K562 (cell line): ENCODE data around the gene CCDC85A. TPM values are rescaled to one million over a fixed set of nuclear protein-coding genes. Genes with fewer than 3 reads are reported as not detected.

ENCODE experiments used
- ATAC-seq: fragments of 200-7000 bp; cut with Tn5 transposase; 3 replicates; pipeline ENCODE4 v1.9.1; 2020; ENCODE audit warnings: moderate library complexity
- BruUV-seq: library from RNA; stranded (reverse); fragments of 400-500 nt; replicated peaks from 2 replicates; lab custom pipeline; 2021; lab: Mats Ljungman, UMichigan
- CTCF ChIA-PET: fragments of 300-600 bp; formaldehyde crosslinking; extraction: SDS; loops from one replicate; lab custom pipeline; 2021; ENCODE audit warnings: low intra/inter-chr PET ratio; lab: Yijun Ruan, JAX
- POLR2A ChIA-PET: fragments of 300-600, 350-650 bp; sonication (Branson Sonifier 250); formaldehyde crosslinking; extraction: SDS; loops from one replicate; lab custom pipeline; 2021; ENCODE audit warnings: antibody characterized with exemption, inconsistent platforms; lab: Yijun Ruan, JAX
- DNase-seq, 4 experiments: peaks; one replicate each; pipeline versions ENCODE4 v3.0.0 to v3.0.0-alpha.2; 2011 to 2018; ENCODE audit warnings: low spot score in 3 of 4, mixed read lengths in 3 of 4; ENCODE audit errors: extremely low read depth in 1 of 4
- FAIRE-seq: peaks from 2 replicates; lab custom pipeline; 2011; peaks lifted over from hg19 to GRCh38; lab: Jason Lieb, UNC
- H2AFZ ChIP-seq: 2 replicates; pipeline ENCODE4 v1.6.0; 2011; ENCODE audit warnings: low read depth, low read length, control low read depth, inconsistent platforms
- H3K27ac ChIP-seq: fragments of 200-600 bp; 3 replicates; pipeline ENCODE4 v1.8.0; 2011; ENCODE audit warnings: low read depth, mild to moderate bottlenecking, control low read depth, inconsistent platforms, low read length, moderate library complexity, mixed read lengths; ENCODE audit errors: extremely low read depth
- H3K27me3 ChIP-seq, 2 experiments: fragments of 300-600 bp in 1 of 2; 2 replicates in 1 of 2; 3 replicates in 1 of 2; pipeline versions ENCODE4 v1.6.0 to v1.8.0; 2011; ENCODE audit warnings: inconsistent platforms in 2 of 2, low read length in 2 of 2, mild to moderate bottlenecking in 1 of 2, mixed read lengths in 1 of 2, moderate library complexity in 1 of 2; ENCODE audit not compliant: control insufficient read depth in 2 of 2, insufficient read depth in 2 of 2
- H3K36me3 ChIP-seq: fragments of 300-600 bp; 3 replicates; pipeline ENCODE4 v1.8.0; 2011; ENCODE audit warnings: mild to moderate bottlenecking, low read length, inconsistent platforms; ENCODE audit not compliant: control insufficient read depth, insufficient read depth
- H3K4me1 ChIP-seq, 2 experiments: fragments of 200-600 bp in 1 of 2; replicated peaks in 1 of 2; 2 replicates in 1 of 2; 3 replicates in 1 of 2; pipeline versions ENCODE4 v1.5.1 to v1.8.0; 2011; ENCODE audit warnings: inconsistent platforms in 2 of 2, low read length in 2 of 2, mild to moderate bottlenecking in 1 of 2, mixed read lengths in 1 of 2, moderate library complexity in 1 of 2; ENCODE audit not compliant: control insufficient read depth in 2 of 2, insufficient read depth in 2 of 2
- H3K4me2 ChIP-seq: 2 replicates; pipeline ENCODE4 v1.6.1; 2011; ENCODE audit warnings: low read length, control low read depth, inconsistent platforms, mixed read lengths; ENCODE audit not compliant: insufficient read depth
- H3K4me3 ChIP-seq: fragments of 200-600 bp; sonication (generic), shearing (Covaris generic); 2 replicates; pipeline ENCODE4 v1.5.1; 2016; ENCODE audit warnings: control low read depth, inconsistent platforms
- H3K79me2 ChIP-seq: fragments of 200-600 bp; 3 replicates; pipeline ENCODE4 v1.8.0; 2011; ENCODE audit warnings: low read length, inconsistent platforms; ENCODE audit not compliant: control insufficient read depth, insufficient read depth
- H3K9ac ChIP-seq, 2 experiments: 2 replicates each; pipeline versions ENCODE4 v1.6.0 to v1.6.1; 2011; ENCODE audit warnings: low read depth in 2 of 2, low read length in 2 of 2, control low read depth in 1 of 2, inconsistent platforms in 1 of 2, mild to moderate bottlenecking in 1 of 2, mixed read lengths in 1 of 2; ENCODE audit not compliant: insufficient read depth in 1 of 2
- H3K9me1 ChIP-seq: one replicate; pipeline ENCODE4 v1.6.0; 2011; ENCODE audit warnings: inconsistent platforms, mild to moderate bottlenecking, low read length, moderate library complexity; ENCODE audit not compliant: control insufficient read depth, insufficient read depth
- H3K9me3 ChIP-seq: replicated peaks from 2 replicates; pipeline ENCODE4 v1.5.1; 2011; ENCODE audit warnings: low read depth, low read length, inconsistent platforms; ENCODE audit not compliant: control insufficient read depth, insufficient read depth
- H4K20me1 ChIP-seq: replicated peaks from 2 replicates; pipeline ENCODE4 v1.6.1; 2011; ENCODE audit warnings: low read length, inconsistent platforms, mixed read lengths; ENCODE audit not compliant: control insufficient read depth, insufficient read depth
- EHMT2 ChIP-seq: fragments of 450-650 bp; IDR thresholded peaks from 2 replicates; pipeline ENCODE4 v1.6.1; 2018; ENCODE audit warnings: antibody characterized with exemption
- ELF4 ChIP-seq: fragments of 450-650 bp; formaldehyde crosslinking; IDR thresholded peaks from 2 replicates; pipeline ENCODE4 v1.4.0; 2022; ENCODE audit warnings: missing genetic modification characterization
- FOXA1 ChIP-seq: fragments of 450-650 bp; IDR thresholded peaks from 2 replicates; pipeline ENCODE4 v1.6.1; 2016; ENCODE audit warnings: mild to moderate bottlenecking, borderline replicate concordance
- GABPB1 ChIP-seq: sonication (generic); formaldehyde crosslinking; IDR thresholded peaks from 2 replicates; pipeline ENCODE4 v1.8.0; 2022; ENCODE audit warnings: mild to moderate bottlenecking, missing genetic modification reagents
- GTF2F1 ChIP-seq: IDR thresholded peaks from 2 replicates; pipeline ENCODE4 v1.6.1; 2011; ENCODE audit warnings: low read depth, low read length, improper control_type of control experiment
- KLF16 ChIP-seq: IDR thresholded peaks from 2 replicates; pipeline ENCODE4 v1.6.1; 2016; ENCODE audit warnings: antibody characterized with exemption
- PML ChIP-seq: IDR thresholded peaks from 2 replicates; pipeline ENCODE4 v1.6.1; 2012; ENCODE audit warnings: low read length, inconsistent platforms
- PRMT5 ChIP-seq: sonication (generic); formaldehyde crosslinking; IDR thresholded peaks from 2 replicates; pipeline ENCODE4 v1.5.0; 2020; ENCODE audit warnings: missing genetic modification reagents
- RBM34 ChIP-seq: fragments of 200-400 bp; formaldehyde crosslinking; IDR thresholded peaks from 2 replicates; pipeline ENCODE4 v1.6.1; 2018; ENCODE audit warnings: low read length, borderline replicate concordance; ENCODE audit not compliant: insufficient read depth
- RNF2 ChIP-seq: sonication (generic); IDR thresholded peaks from 2 replicates; pipeline ENCODE4 v1.6.1; 2016
- SLC30A9 ChIP-seq: fragments of 250-450 bp; sonication (Bioruptor Pico); IDR thresholded peaks from 2 replicates; pipeline ENCODE4 v1.8.0; 2022; ENCODE audit warnings: mild to moderate bottlenecking, moderate library complexity
- ZNF212 ChIP-seq: fragments of 450-650 bp; formaldehyde crosslinking; IDR thresholded peaks from 2 replicates; pipeline ENCODE4 v1.4.0; 2020; ENCODE audit warnings: mild to moderate bottlenecking
- ZNF311 ChIP-seq: fragments of 250-450 bp; sonication (Bioruptor Pico); IDR thresholded peaks from 2 replicates; pipeline ENCODE4 v1.4.0; 2020; ENCODE audit warnings: mild to moderate bottlenecking, moderate library complexity
- ZNF398 ChIP-seq: fragments of 250-450 bp; sonication (Bioruptor Pico); IDR thresholded peaks from 2 replicates; pipeline ENCODE4 v1.8.0; 2021; ENCODE audit warnings: moderate library complexity, mild to moderate bottlenecking, inconsistent platforms
- ZNF609 ChIP-seq: sonication (generic); formaldehyde crosslinking; IDR thresholded peaks from 2 replicates; pipeline ENCODE4 v1.8.1; 2023; ENCODE audit warnings: missing genetic modification reagents, mild to moderate bottlenecking, borderline replicate concordance
- WGBS: fragments of 100-300 bp; shearing (Covaris generic); methylation state at CpG from one replicate; pipeline ENCODE4 v1.1.6; 2016; ENCODE audit warnings: low coverage, mixed read lengths; ENCODE audit not compliant: insufficient coverage; ENCODE audit errors: missing lambda C conversion rate; 5-methylcytosine and 5-hydroxymethylcytosine counted together
- in situ Hi-C: fragments of 300-500 bp; cut with MboI; formaldehyde crosslinking; loops from 4 replicates; pipeline ENCODE4 v1.15.0; 2018; ENCODE audit warnings: inconsistent platforms, mixed read lengths
- intact Hi-C: fragments of 100-400 bp; cut with micrococcal nuclease; formaldehyde crosslinking; loops from 2 replicates; pipeline ENCODE4 v1.14.2; 2022
- polyA plus RNA-seq, 8 experiments: library from polyadenylated mRNA; depleted of rRNA in 4 of 8; stranded (reverse) in 5 of 8; unstranded in 3 of 8; fragments of >200 nt; fragmentation: Nextera tagmentation in 2 of 8; fragmentation: Illumina TruSeq in 1 of 8; extraction: Ambion mirVana in 2 of 8; extraction: Trizol in 1 of 8; gene quantifications; 2 replicates each; pipeline versions ENCODE4 v1.2.1 to v1.2.3, GENCODE V29; 2011 to 2014; ENCODE audit warnings: inconsistent platforms in 1 of 8, missing spikeins in 1 of 8
- total RNA-seq, 7 experiments: library from RNA; depleted of rRNA in 6 of 7; stranded (reverse); fragments of >200 nt in 6 of 7; fragmentation: Illumina TruSeq in 2 of 7; extraction: Trizol in 2 of 7; gene quantifications; 2 replicates each; pipeline versions ENCODE4 v1.2.1 to v1.2.3, GENCODE V29; 2011 to 2021; ENCODE audit warnings: low replicate concordance in 1 of 7

The CCDC85A gene
- total and polyA plus RNA-seq, 9 of the 15 experiments (the other 6 are each of a cell fraction or from before 2014, with no cell fraction given) = 0.03 to 0.14 (median 0.10) TPM; not detected in 5

GRCh38 chr2:56285224-56285623, 101.4 kb downstream of the CCDC85A start:
- ATAC-seq = no peak
- BruUV-seq = no TSS peak
- TF ChIP-seq SLC30A9 (CRISPR knock-in tag) (no peak), RBM34 (no peak), KLF16 (no peak), ZNF609 (CRISPR knock-in tag) (no peak), RNF2 (no peak), PRMT5 (CRISPR knock-in tag) (no peak), ZNF212 (CRISPR knock-in tag) (no peak), ZNF398 (CRISPR knock-in tag) (no peak), ELF4 (CRISPR knock-in tag) (no peak), EHMT2 (no peak), GTF2F1 (no peak), PML (no peak), FOXA1 (no peak), ZNF311 (CRISPR knock-in tag) (no peak), GABPB1 (CRISPR knock-in tag) (no peak)
- Histone ChIP-seq H3K9ac (no peak overlapping the region), H3K9me1 (no peaks in the 10 kb centered on the region), H3K4me3 (no peak overlapping the region), H3K27me3 (no peaks in the 10 kb centered on the region), H3K27ac (no peak overlapping the region), H3K79me2 (no peaks in the 10 kb centered on the region), H4K20me1 (no peaks in the 10 kb centered on the region), H3K4me2 (no peak overlapping the region), H3K36me3 (no peaks in the 10 kb centered on the region), H3K9me3 (no peaks in the 10 kb centered on the region), H3K4me1 (no peaks in the 10 kb centered on the region), H2AFZ (no peak overlapping the region)
- POLR2A ChIA-PET = no interaction called here
- DNase-seq = no peak
- 0% methylated on average over 5 of the region's 5 CpGs for WGBS
- CTCF ChIA-PET = no interaction called here
- in situ Hi-C loops = no loop called here
- no peak for FAIRE-seq
- intact Hi-C loops = no loop called here
